Measurements from ENCODE around the gene LAMA5.

The LAMA5 gene

GRCh38 chr20:62406635-62407176, 39.6 kb upstream of the LAMA5 start:
- Mint-ChIP-seq H3K9me3 (no peaks in the 10 kb centered on the region), H3K36me3 (peaks cover 5% of the 10 kb centered on the region), H3K27ac (peak overlapping the region; percentile 76), H3K4me3 (peak overlapping the region; percentile 76), H3K4me1 (peaks cover 32% of the 10 kb centered on the region)
- peak in 1 of 2 donors; percentile 55 for DNase-seq (ENCODE audit: low spot score in 2 of 2)
- ATAC-seq, result no peak

GRCh38 chr20:62405981-62406513, 38.9 kb upstream of the LAMA5 start:
- peak overlapping the region; percentile 76 for H3K27ac Mint-ChIP-seq
- peaks cover 32% of the 10 kb centered on the region for H3K4me1 Mint-ChIP-seq
- DNase-seq (ENCODE audit: low spot score in 2 of 2) (no peak), ATAC-seq (no peak)
- no peaks in the 10 kb centered on the region for H3K9me3 Mint-ChIP-seq
- H3K36me3 Mint-ChIP-seq, result peaks cover 5% of the 10 kb centered on the region
- H3K4me3 Mint-ChIP-seq, result peak overlapping the region; percentile 76

GRCh38 chr20:62405108-62405980, 38.2 kb upstream of the LAMA5 start:
- Mint-ChIP-seq H3K36me3 (peaks cover 5% of the 10 kb centered on the region), H3K27ac (peak overlapping the region; percentile 76), H3K4me3 (peak overlapping the region; percentile 76), H3K9me3 (no peaks in the 10 kb centered on the region), H3K4me1 (peaks cover 32% of the 10 kb centered on the region)
- DNase-seq (ENCODE audit: low spot score in 2 of 2) (no peak), ATAC-seq (no peak)

GRCh38 chr20:62404761-62405107, 37.6 kb upstream of the LAMA5 start:
- ATAC-seq, result no peak
- Mint-ChIP-seq H3K9me3 (no peaks in the 10 kb centered on the region), H3K4me1 (peaks cover 31% of the 10 kb centered on the region), H3K27ac (no peak overlapping the region), H3K4me3 (no peak overlapping the region), H3K36me3 (peaks cover 5% of the 10 kb centered on the region)
- no peak for DNase-seq (ENCODE audit: low spot score in 2 of 2)

- ATAC-seq (no peak), DNase-seq (ENCODE audit: low spot score in 2 of 2) (no peak)
- Mint-ChIP-seq H3K9me3 (no peaks in the 10 kb centered on the region), H3K4me3 (no peak overlapping the region), H3K36me3 (peaks cover 5% of the 10 kb centered on the region), H3K4me1 (peaks cover 26% of the 10 kb centered on the region), H3K27ac (no peak overlapping the region)
Measured at GRCh38 chr20:62404112-62404665, 37.1 kb upstream of the LAMA5 start.

- no peak for DNase-seq (ENCODE audit: low spot score in 2 of 2)
- Mint-ChIP-seq H3K27ac (no peak overlapping the region), H3K4me3 (no peak overlapping the region), H3K36me3 (peaks cover 7% of the 10 kb centered on the region), H3K9me3 (no peaks in the 10 kb centered on the region), H3K4me1 (peaks cover 26% of the 10 kb centered on the region)
- no peak for ATAC-seq
Measured at GRCh38 chr20:62403331-62403730, 36.2 kb upstream of the LAMA5 start.

GRCh38 chr20:62402456-62403150, 35.5 kb upstream of the LAMA5 start:
- DNase-seq (ENCODE audit: low spot score in 2 of 2) (no peak), ATAC-seq (no peak)
- H3K36me3 Mint-ChIP-seq, result peaks cover 14% of the 10 kb centered on the region
- H3K9me3 Mint-ChIP-seq, result no peaks in the 10 kb centered on the region
- no peak overlapping the region for H3K4me3 Mint-ChIP-seq
- H3K4me1 Mint-ChIP-seq, result peaks cover 33% of the 10 kb centered on the region
- H3K27ac Mint-ChIP-seq, result no peak overlapping the region

- H3K36me3 Mint-ChIP-seq, result peaks cover 13% of the 10 kb centered on the region
- no peak for ATAC-seq
Measured at GRCh38 chr20:62401331-62401779, 34.2 kb upstream of the LAMA5 start.

GRCh38 chr20:62400541-62400940, 33.4 kb upstream of the LAMA5 start:
- H3K36me3 Mint-ChIP-seq, result peaks cover 13% of the 10 kb centered on the region
- DNase-seq (ENCODE audit: low spot score in 2 of 2), result no peak
- H3K4me3 Mint-ChIP-seq, result no peak overlapping the region
- no peaks in the 10 kb centered on the region for H3K9me3 Mint-ChIP-seq
- ATAC-seq, result no peak
- no peak overlapping the region for H3K27ac Mint-ChIP-seq
- H3K4me1 Mint-ChIP-seq, result peaks cover 32% of the 10 kb centered on the region

More at GRCh38 chr20:62401331-62401779, 34.2 kb upstream of the LAMA5 start:
- DNase-seq (ENCODE audit: low spot score in 2 of 2), result no peak
- H3K27ac Mint-ChIP-seq, result peak overlapping the region; percentile 48
- H3K4me3 Mint-ChIP-seq, result no peak overlapping the region
- peaks cover 40% of the 10 kb centered on the region for H3K4me1 Mint-ChIP-seq
- no peaks in the 10 kb centered on the region for H3K9me3 Mint-ChIP-seq

- DNase-seq (ENCODE audit: low spot score in 2 of 2) (no peak), ATAC-seq (no peak)
- Mint-ChIP-seq H3K9me3 (no peaks in the 10 kb centered on the region), H3K27ac (peak overlapping the region; percentile 79), H3K36me3 (peaks cover 13% of the 10 kb centered on the region), H3K4me1 (peaks cover 26% of the 10 kb centered on the region), H3K4me3 (no peak overlapping the region)
Measured at GRCh38 chr20:62400021-62400420, 32.9 kb upstream of the LAMA5 start.

- no peak for ATAC-seq
- Mint-ChIP-seq H3K4me3 (no peak overlapping the region), H3K36me3 (peaks cover 13% of the 10 kb centered on the region), H3K4me1 (peaks cover 16% of the 10 kb centered on the region), H3K9me3 (no peaks in the 10 kb centered on the region), H3K27ac (peak overlapping the region; percentile 78)
- DNase-seq (ENCODE audit: low spot score in 2 of 2), result no peak
Measured at GRCh38 chr20:62398120-62398821, 31.2 kb upstream of the LAMA5 start.

- Mint-ChIP-seq H3K9me3 (no peaks in the 10 kb centered on the region), H3K4me3 (no peak overlapping the region), H3K4me1 (peaks cover 14% of the 10 kb centered on the region), H3K27ac (peak overlapping the region; percentile 78), H3K36me3 (peaks cover 13% of the 10 kb centered on the region)
- DNase-seq (ENCODE audit: low spot score in 2 of 2) (no peak), ATAC-seq (no peak)
Measured at GRCh38 chr20:62396367-62397239, 29.5 kb upstream of the LAMA5 start.

- Mint-ChIP-seq H3K27ac (no peak overlapping the region), H3K4me3 (no peak overlapping the region), H3K9me3 (no peaks in the 10 kb centered on the region), H3K4me1 (peaks cover 14% of the 10 kb centered on the region), H3K36me3 (peaks cover 22% of the 10 kb centered on the region)
- DNase-seq (ENCODE audit: low spot score in 2 of 2) (no peak), ATAC-seq (no peak)
Measured at GRCh38 chr20:62395311-62396242, 28.5 kb upstream of the LAMA5 start.

Data from stimulated activated effector memory CD8-positive, alpha-beta T cell treated with anti-CD3 and anti-CD28 coated beads, Interleukin-12 subunit alpha, Interleukin-12 subunit beta, amount 100 ng/mL, for 72 hours (primary cell).